C4-2B (cell line): Measurements from ENCODE around the gene PDE4D.

Experiments used
- H3K27ac ChIP-seq: fragments of 450-650 bp; 2 replicates; pipeline ENCODE4 v1.5.1; 2017
- ZFX ChIP-seq: fragments of 450-650 bp; IDR thresholded peaks from 2 replicates; pipeline ENCODE4 v1.6.1; 2017
- TF ChIP-seq, protein P1 (sequence below): fragments of 450-650 bp; conservative IDR thresholded peaks from 2 replicates; pipeline ENCODE4 v1.5.1; 2017; ENCODE audit warnings: mild to moderate bottlenecking

PDE4D gene

GRCh38 chr5:59547731-59548130, 345.8 kb downstream of the PDE4D start:
- TF ChIP-seq, protein P1, sequence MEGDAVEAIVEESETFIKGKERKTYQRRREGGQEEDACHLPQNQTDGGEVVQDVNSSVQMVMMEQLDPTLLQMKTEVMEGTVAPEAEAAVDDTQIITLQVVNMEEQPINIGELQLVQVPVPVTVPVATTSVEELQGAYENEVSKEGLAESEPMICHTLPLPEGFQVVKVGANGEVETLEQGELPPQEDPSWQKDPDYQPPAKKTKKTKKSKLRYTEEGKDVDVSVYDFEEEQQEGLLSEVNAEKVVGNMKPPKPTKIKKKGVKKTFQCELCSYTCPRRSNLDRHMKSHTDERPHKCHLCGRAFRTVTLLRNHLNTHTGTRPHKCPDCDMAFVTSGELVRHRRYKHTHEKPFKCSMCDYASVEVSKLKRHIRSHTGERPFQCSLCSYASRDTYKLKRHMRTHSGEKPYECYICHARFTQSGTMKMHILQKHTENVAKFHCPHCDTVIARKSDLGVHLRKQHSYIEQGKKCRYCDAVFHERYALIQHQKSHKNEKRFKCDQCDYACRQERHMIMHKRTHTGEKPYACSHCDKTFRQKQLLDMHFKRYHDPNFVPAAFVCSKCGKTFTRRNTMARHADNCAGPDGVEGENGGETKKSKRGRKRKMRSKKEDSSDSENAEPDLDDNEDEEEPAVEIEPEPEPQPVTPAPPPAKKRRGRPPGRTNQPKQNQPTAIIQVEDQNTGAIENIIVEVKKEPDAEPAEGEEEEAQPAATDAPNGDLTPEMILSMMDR, result no peak
- peak overlapping the region; percentile 31; the same call in 1 of the 2 replicates for H3K27ac ChIP-seq

GRCh38 chr5:59544573-59544972, 349.0 kb downstream of the PDE4D start:
- no peak overlapping the region; the same call in 1 of the 2 replicates for H3K27ac ChIP-seq
- TF ChIP-seq ZFX, result no peak
- TF ChIP-seq, protein P1, result no peak

- peak overlapping the region; percentile 70 for H3K27ac ChIP-seq
- TF ChIP-seq, protein P1, result no peak
- no peak for TF ChIP-seq ZFX
Observed at GRCh38 chr5:59543821-59544442, 349.6 kb downstream of the PDE4D start.

- TF ChIP-seq ZFX, result no peak
- H3K27ac ChIP-seq, result peak overlapping the region; percentile 70
Observed at GRCh38 chr5:59542851-59543820, 350.4 kb downstream of the PDE4D start.

DNA sequence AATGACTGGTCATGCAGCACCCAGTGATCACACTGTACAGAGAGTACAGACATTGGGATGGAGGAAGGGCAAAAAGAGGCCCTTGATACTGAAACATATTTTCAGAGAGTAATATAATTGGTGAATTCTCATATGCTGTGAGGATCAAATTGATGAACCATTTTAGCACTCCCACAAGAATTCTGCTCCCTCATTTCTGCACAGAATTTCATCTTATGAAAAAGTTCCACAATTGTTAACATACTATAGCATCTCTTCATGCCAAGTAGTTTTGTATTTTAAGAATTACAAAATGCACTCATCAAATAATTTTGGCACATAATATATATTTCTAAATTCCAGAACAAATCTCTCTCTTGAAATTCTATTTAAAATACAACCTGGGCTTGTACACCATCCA, 351.2 kb downstream of the PDE4D start:
- H3K27ac ChIP-seq, result no peak overlapping the region
- no peak for TF ChIP-seq ZFX
- TF ChIP-seq, protein P1, result no peak

- no peak overlapping the region for H3K27ac ChIP-seq
- no peak for TF ChIP-seq ZFX
- TF ChIP-seq, protein P1, result no peak
Observed at GRCh38 chr5:59540366-59540765, 353.2 kb downstream of the PDE4D start.

- TF ChIP-seq, protein P1, result no peak
- TF ChIP-seq ZFX, result no peak
Observed at GRCh38 chr5:59538750-59539121, 354.8 kb downstream of the PDE4D start.

More at GRCh38 chr5:59538750-59539121, 354.8 kb downstream of the PDE4D start:
- H3K27ac ChIP-seq, result no peak overlapping the region
